HG02678 (cell line): ENCODE data around the gene MUC5B.
"Not testable (repeated sequence)": the region's sequence is repeated elsewhere in the genome, so short reads cannot be mapped to it uniquely, and the experiment has no call there.

Experiments used
- ATAC-seq: cut with Tn5 transposase; IDR thresholded peaks from one replicate; pipeline ENCODE4 v1.9.1; 2021; ENCODE audit warnings: mild to moderate bottlenecking, moderate library complexity; ENCODE audit not compliant: unreplicated experiment

Gene MUC5B, protein sequence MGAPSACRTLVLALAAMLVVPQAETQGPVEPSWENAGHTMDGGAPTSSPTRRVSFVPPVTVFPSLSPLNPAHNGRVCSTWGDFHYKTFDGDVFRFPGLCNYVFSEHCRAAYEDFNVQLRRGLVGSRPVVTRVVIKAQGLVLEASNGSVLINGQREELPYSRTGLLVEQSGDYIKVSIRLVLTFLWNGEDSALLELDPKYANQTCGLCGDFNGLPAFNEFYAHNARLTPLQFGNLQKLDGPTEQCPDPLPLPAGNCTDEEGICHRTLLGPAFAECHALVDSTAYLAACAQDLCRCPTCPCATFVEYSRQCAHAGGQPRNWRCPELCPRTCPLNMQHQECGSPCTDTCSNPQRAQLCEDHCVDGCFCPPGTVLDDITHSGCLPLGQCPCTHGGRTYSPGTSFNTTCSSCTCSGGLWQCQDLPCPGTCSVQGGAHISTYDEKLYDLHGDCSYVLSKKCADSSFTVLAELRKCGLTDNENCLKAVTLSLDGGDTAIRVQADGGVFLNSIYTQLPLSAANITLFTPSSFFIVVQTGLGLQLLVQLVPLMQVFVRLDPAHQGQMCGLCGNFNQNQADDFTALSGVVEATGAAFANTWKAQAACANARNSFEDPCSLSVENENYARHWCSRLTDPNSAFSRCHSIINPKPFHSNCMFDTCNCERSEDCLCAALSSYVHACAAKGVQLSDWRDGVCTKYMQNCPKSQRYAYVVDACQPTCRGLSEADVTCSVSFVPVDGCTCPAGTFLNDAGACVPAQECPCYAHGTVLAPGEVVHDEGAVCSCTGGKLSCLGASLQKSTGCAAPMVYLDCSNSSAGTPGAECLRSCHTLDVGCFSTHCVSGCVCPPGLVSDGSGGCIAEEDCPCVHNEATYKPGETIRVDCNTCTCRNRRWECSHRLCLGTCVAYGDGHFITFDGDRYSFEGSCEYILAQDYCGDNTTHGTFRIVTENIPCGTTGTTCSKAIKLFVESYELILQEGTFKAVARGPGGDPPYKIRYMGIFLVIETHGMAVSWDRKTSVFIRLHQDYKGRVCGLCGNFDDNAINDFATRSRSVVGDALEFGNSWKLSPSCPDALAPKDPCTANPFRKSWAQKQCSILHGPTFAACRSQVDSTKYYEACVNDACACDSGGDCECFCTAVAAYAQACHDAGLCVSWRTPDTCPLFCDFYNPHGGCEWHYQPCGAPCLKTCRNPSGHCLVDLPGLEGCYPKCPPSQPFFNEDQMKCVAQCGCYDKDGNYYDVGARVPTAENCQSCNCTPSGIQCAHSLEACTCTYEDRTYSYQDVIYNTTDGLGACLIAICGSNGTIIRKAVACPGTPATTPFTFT (N-terminal part only)

DNA sequence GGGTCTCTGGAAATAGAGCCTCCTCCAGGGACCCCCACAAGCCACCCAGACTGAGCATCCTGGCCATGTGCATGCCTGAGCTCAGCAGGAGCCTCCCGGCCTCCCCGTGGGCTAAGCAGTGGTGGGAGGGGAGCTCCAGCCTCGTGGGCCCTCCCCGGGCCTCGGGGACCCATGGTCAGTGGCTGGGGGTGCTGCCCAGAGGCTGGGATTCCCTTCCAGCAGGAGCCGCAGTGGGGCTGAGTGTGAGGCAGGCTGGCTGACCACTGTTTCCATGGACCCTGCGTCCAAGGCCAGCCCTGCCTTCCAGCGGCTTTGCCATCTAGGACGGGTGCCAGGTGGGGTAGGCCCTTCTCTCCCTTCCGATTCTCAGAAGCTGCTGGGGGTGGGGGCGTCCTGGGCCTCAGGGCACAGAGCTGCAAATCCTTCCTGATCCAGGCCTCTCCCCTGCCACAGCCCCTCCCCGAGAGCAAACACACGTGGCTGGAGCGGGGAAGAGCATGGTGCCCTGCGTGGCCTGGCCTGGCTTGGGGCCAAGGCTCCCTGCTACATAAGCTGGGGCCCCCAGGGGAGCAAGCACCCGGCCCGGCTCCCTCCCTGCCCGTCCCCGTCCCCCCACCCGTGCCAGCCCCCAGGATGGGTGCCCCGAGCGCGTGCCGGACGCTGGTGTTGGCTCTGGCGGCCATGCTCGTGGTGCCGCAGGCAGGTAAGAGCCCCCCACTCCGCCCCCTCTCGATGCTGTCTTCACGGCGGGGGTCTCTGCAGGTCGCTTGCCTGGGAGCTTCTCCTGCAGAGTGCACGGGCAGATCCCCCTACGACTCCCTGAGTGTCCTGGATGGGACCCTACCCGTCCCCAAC lies at the start of gene MUC5B:
Gene MUC5B (plus strand): TSS at position 576 of the 855 bp plus-strand sequence. CDS start 58 bp downstream, at position 634.
- ATAC-seq = no peak

DNA sequence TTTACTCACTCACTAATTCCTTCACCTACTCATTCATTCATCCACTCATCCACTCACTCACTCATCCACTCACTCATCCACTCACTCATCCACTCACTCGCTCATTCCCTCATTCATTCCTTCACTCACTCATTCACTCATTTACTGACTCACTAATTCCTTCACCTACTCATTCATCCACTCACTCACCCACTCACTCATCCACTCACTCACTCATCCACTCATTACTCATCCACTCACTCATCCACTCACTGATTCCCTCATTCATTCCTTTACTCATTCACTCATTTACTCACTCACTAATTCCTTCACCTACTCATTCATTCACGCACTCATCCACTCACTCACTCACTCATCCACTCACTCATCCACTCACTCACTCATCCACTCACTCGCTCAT lies 49.5 kb upstream of the MUC5B start:
- ATAC-seq = not testable (repeated sequence)

DNA sequence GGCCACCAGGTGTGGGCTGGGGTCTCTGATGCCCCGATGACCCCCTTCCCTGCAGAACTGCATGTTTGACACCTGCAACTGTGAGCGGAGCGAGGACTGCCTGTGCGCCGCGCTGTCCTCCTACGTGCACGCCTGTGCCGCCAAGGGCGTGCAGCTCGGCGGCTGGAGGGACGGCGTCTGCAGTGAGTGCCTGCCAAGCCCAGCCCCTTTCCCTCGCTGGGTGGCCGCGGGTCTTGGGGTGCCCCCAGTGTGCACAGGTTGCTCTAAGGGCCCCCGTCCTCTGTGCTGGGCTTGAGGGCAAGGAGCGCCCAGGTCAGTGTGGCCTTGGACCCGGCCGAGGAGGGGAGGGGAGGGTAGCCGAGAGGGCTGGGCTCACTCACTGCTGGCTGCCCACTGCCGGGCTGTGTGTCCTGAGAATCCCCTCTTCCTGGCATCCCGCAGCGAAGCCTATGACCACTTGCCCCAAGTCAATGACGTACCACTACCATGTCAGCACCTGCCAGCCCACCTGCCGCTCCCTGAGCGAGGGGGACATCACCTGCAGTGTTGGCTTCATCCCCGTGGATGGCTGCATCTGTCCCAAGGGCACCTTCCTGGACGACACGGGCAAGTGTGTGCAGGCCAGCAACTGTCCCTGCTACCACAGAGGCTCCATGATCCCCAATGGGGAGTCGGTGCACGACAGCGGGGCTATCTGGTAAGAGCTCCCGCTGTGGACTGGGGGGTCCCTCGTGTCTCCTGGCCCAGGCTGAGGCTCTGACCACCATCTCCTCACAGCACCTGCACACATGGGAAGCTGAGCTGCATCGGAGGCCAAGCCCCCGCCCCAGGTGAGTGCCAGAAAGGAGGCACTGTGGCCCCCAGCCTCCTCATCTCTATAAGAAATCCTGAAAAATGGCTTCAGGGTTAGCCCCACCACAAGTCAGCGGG lies 48.2 kb upstream of the MUC5B start:
- ATAC-seq = no peak

DNA sequence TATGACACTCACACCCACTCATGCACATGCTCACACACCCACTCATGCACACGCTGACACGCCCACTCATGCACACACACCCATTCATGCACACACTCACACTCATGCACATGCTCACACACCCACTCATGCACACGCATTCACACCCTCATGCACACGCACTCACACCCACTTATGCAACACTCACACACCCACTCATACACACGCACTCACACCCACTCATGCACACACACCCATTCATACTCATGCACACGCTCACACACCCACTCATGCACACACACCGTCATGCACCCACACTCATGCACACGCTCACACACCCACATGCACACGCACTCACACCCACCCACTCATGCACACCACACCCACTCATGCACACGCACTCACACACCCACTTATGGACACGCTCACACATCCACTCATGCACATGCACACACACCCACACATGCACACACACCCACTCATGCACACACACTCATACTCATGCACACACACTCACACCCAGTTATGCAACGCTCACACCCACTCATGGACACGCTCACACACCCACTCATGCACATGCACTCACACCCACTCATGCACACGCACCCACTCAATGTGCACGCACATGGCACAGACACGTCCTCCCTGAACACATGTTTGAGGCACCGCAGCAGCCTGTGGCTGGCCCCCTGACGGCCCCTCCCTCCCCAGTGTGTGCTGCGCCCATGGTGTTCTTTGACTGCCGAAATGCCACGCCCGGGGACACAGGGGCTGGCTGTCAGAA lies 47.2 kb upstream of the MUC5B start:
- no peak for ATAC-seq

DNA sequence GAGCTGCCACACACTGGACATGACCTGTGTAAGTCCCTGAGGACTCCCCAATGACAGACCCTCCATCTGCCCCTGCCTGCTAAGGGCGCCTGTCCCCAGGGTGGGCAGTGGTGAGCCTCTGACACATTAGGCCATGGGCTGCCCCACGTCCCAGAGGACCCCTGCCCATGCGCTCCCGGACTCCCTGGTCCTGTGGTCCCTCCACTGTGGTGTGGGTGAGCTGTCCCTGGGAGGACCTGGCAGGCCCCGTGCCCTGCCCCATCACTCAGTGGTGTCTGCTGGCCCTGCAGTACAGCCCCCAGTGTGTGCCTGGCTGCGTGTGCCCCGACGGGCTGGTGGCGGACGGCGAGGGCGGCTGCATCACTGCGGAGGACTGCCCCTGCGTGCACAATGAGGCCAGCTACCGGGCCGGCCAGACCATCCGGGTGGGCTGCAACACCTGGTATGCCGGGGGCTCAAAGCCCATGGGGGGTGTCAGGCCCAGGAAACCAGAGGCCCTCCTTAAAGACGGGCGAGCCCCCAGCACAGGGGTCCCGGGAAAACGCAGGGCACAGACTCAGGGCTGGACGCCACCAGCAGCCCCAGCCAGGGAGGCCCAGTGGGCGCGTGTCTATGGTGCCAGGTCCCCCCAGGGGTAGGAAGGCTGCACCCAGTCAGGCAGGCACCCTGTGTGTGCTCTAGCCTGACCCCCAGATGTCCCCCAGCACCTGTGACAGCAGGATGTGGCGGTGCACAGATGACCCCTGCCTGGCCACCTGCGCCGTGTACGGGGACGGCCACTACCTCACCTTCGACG lies 46.4 kb upstream of the MUC5B start:
- ATAC-seq = no peak

DNA sequence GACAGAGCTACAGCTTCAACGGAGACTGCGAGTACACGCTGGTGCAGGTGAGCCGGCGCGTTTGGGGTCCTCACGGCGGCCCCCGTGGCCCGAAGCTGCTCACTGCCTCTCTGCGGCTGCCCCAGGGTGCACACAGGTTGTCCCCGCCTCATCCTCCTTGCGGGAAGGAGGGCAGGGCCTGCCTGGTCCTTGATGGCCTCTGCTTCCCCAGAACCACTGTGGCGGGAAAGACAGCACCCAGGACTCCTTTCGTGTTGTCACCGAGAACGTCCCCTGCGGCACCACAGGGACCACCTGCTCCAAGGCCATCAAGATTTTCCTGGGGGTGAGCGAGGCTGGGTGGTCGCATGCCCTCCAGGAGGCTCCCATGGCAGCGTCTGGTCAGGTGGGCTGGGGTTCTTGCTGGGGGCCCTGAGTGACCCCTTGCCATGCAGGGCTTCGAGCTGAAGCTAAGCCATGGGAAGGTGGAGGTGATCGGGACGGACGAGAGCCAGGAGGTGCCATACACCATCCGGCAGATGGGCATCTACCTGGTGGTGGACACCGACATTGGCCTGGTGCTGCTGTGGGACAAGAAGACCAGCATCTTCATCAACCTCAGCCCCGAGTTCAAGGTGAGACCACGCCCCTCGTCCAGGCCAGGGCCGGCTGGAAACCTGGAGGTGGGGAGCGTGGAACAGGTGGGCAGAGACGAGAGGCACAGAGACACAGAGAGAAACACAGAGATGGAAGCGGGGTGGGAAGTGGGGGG lies 45.7 kb upstream of the MUC5B start:
- ATAC-seq = no peak

DNA sequence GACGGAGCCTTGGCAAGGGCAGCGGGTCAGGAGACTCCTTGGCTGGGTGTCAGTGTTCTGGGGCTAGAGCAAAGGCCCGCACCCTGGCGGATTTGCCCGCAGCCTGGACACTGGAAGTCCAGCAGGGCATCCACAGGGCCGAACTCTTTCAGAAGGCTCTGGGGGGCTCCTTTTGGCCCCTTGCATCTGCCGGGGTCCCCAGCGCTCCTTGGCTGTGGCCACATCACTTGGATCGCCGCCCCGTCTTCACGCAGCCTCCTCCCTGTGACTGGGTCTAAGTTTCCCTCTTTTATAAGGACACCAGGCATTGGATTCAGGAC lies 45.1 kb upstream of the MUC5B start:
- ATAC-seq = no peak

DNA sequence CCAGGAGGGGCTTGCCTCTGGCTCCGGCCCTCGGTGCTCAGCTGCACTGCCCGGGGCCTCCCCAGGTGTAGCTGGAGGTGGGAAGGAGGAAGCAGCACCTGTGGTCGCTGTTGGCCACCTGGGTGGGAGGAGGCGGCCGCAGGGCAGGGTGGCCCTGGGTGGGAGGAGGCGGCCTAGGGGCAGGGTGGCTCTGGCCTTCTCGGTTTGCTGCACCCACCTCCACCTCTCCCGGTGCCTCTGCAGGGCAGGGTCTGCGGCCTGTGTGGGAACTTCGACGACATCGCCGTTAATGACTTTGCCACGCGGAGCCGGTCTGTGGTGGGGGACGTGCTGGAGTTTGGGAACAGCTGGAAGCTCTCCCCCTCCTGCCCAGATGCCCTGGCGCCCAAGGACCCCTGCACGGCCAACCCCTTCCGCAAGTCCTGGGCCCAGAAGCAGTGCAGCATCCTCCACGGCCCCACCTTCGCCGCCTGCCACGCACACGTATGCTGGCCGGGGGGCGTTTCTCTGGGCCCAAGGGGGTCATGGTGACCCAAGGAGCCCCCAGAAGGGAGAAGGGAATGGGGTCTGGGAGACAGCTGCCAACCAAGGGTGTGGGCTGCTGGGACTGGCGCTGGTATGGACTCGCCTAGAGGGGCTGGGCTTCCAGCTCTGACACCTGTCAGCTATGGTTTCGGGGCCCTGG lies 44.5 kb upstream of the MUC5B start:
- no peak for ATAC-seq

DNA sequence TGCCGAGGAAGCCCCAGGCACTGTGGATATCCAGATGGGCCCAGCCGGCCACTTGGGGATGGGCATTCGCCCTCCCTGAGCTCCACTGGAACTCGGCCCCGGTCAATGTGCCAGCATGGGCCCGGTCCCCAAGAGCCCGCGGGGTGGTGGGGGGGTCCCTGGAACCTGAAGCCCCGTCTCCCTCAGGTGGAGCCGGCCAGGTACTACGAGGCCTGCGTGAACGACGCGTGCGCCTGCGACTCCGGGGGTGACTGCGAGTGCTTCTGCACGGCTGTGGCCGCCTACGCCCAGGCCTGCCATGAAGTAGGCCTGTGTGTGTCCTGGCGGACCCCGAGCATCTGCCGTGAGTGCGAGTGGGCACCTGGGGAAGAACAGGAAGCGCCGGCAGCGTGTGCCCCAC lies 44.0 kb upstream of the MUC5B start:
- no peak for ATAC-seq

DNA sequence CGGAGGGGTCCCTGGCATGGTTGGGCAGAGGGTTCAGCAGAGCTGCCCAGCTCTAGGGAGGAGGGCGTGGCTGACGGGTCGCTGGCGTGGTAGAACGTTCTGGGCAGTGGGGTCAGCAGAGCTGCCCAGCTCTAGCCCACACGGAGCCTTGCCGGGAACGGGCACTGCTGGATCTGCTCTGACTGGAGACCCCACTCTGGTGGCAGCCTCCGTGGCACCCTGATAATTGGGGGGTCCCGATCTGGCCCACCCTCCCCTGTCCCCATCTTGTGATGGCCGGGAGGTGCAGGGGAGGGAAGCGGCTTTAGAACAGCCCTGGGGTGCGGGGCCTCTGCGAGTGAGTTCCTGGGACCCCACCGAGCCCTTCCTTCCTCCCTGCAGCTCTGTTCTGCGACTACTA lies 43.2 kb upstream of the MUC5B start:
- no peak for ATAC-seq

DNA sequence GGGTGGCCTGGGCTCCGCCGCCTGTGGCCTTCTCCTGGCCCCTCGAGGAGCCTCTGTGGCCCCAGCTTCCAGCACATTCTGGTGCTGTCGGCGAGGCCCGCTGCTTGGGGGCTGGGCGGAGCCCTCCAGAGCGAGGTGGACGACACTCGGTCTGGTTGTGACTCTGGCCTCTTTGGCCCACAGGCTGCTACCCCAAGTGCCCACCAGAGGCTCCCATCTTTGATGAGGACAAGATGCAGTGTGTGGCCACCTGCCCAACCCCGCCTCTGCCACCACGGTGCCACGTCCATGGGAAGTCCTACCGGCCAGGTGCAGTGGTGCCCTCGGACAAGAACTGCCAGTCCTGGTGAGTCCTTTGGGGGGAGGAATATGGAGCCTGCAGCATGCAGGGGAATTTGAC lies 42.7 kb upstream of the MUC5B start:
- ATAC-seq = no peak

DNA sequence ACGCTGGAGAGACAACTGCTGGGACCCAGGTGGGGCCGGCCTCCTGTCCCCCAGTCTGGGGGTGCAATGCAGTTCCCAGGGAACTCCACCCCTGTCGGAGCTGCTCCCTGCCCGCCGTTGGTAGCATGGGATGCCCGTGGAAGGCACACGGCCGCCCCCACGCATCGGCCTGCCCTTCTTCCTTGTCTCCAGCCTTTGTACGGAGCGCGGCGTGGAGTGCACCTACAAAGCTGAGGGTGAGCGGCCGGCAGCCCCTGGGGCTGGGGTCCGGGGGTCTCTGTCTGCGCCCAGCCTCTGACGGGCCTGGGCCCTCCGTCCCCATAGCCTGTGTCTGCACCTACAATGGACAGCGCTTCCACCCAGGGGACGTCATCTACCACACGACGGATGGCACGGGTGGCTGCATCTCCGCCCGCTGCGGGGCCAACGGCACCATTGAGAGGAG lies 41.9 kb upstream of the MUC5B start:
- no peak for ATAC-seq

DNA sequence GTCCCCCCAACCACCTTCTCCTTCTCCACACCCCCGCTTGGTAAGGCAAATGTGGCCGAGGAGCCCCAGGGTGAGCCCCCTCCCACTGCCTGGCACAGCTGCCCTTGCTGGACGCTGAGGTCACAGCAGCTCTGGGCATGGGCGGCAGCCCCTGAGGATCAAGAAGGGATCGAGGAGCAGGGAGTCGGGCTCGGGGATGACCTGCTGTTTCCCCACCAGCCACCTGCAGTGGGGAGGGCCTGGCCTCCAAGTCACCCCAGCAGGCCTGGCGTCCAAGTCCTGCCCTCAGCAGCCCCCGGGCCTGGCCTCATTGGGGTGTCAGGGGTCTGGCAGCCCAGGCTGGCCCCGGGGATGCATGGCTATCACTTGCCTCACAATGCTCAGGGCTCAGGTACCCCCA lies 41.4 kb upstream of the MUC5B start:
- ATAC-seq = no peak

DNA sequence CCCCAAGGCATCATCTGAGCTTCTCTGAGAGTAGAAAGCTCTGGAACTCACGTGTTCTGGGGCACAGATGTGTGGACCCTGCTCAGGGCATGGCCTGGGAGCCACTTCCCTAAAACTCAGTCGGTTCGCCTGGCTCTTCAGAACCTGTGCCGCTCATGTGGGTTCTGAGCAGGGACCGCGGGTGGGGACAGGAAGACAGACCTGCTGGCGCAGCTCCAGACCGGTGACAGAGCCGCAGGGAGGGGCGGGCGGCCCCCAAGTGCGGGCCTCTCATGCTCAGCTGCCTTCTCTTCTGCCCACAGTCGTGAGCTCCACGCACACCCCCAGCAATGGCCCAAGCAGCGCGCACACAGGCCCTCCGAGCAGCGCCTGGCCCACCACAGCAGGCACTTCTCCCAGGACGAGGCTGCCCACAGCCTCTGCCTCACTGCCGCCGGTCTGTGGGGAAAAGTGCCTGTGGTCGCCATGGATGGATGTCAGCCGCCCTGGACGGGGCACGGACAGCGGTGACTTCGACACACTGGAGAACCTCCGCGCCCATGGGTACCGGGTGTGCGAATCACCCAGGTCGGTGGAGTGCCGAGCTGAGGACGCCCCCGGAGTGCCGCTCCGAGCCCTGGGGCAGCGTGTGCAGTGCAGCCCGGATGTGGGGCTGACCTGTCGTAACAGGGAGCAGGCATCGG lies 40.9 kb upstream of the MUC5B start:
- no peak for ATAC-seq

DNA sequence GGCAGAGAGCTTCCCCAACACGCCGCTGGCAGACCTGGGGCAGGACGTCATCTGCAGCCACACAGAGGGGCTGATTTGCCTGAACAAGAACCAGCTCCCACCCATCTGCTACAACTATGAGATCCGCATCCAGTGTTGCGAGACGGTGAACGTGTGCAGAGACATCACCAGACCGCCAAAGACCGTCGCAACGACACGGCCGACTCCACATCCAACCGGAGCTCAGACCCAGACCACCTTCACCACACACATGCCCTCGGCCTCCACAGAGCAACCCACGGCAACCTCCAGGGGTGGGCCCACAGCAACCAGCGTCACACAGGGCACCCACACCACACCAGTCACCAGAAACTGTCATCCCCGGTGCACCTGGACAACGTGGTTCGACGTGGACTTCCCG lies 38.7 kb upstream of the MUC5B start:
- ATAC-seq = not testable (repeated sequence)
